DOHH2 (cell line): ENCODE data around the gene GPATCH8.

Experiments
- CTCF ChIP-seq: fragments of 200-600 bp; sonication (generic); IDR thresholded peaks from one replicate; pipeline ENCODE4 v1.5.1; 2014; ENCODE audit warnings: antibody characterized with exemption, mild to moderate bottlenecking, low read depth, low read length; ENCODE audit not compliant: poor library complexity, severe bottlenecking
- EZH2phosphoT487 ChIP-seq: fragments of 200-600 bp; sonication (generic); IDR thresholded peaks from 2 replicates; pipeline ENCODE4 v1.6.1; 2017; ENCODE audit warnings: borderline replicate concordance, mild to moderate bottlenecking, antibody characterized with exemption, low read length, moderate library complexity, mixed read lengths

- TF ChIP-seq EZH2phosphoT487: no peak
- TF ChIP-seq CTCF: no peak
Measured at GRCh38 chr17:44387804-44388203, 115.4 kb downstream of the GPATCH8 start.
